HCT116 (cell line): Measurements from ENCODE around the gene DGKK. TPM values are rescaled to one million over a fixed set of nuclear protein-coding genes. Genes with fewer than 3 reads are reported as not detected.

ENCODE experiments used
- ATAC-seq: fragments of 200-7000 bp; cut with Tn5 transposase; 2 replicates; pipeline ENCODE4 v1.9.1; 2020; ENCODE audit warnings: mild to moderate bottlenecking, moderate library complexity
- BruUV-seq: library from RNA; stranded (reverse); fragments of 400-500 nt; replicated peaks from 2 replicates; lab custom pipeline; 2021; lab: Mats Ljungman, UMichigan
- CTCF ChIA-PET: fragments of 300-600 bp; sonication (Branson Sonifier 250); formaldehyde crosslinking; loops from one replicate; lab custom pipeline; 2021; ENCODE audit warnings: antibody characterized with exemption; lab: Charles Lee
- POLR2A ChIA-PET: fragments of 300-600, 350-600 bp; sonication (Branson Sonifier 250); formaldehyde crosslinking; loops from one replicate; lab custom pipeline; 2021; ENCODE audit warnings: antibody characterized with exemption; lab: Charles Lee
- RAD21 ChIA-PET, 2 experiments: fragments of 300-600 bp; sonication (Branson Sonifier 250); formaldehyde crosslinking; loops; one replicate each; lab custom pipeline; 2023; ENCODE audit warnings: low total read pairs in 2 of 2; ENCODE audit not compliant: uncharacterized antibody in 2 of 2, unreplicated experiment in 2 of 2, low non-redundant PET in 1 of 2; lab: Charles Lee
- DNase-seq: peaks from one replicate; pipeline ENCODE4 v3.0.0-alpha.2; 2010; ENCODE audit warnings: low read depth, low spot score
- H2AFZ ChIP-seq: fragments of 200-600 bp; shearing (Covaris generic), sonication (generic); 2 replicates; pipeline ENCODE4 v1.6.1; 2017; ENCODE audit warnings: low read depth, mixed run types, mixed read lengths, antibody characterized with exemption, low read length; ENCODE audit not compliant: poor library complexity, severe bottlenecking
- H3K27ac ChIP-seq: 2 replicates; pipeline ENCODE4 v1.5.1; 2012; ENCODE audit warnings: low read depth, low read length
- H3K27me3 ChIP-seq: fragments of 200-600 bp; sonication (generic); 2 replicates; pipeline ENCODE4 v1.6.1; 2016; ENCODE audit warnings: mixed run types, low read length, mixed read lengths; ENCODE audit not compliant: insufficient read depth
- H3K36me3 ChIP-seq, 2 experiments: fragments of 200-500 bp in 1 of 2; fragments of 200-600 bp in 1 of 2; sonication (Bioruptor generic) in 1 of 2; sonication (generic) in 1 of 2; 2 replicates each; pipeline versions ENCODE4 v1.5.1 to v1.6.1; 2014 to 2016; ENCODE audit warnings: low read length in 2 of 2, inconsistent platforms in 1 of 2, mixed read lengths in 1 of 2, mixed run types in 1 of 2; ENCODE audit not compliant: insufficient read depth in 2 of 2, control insufficient read depth in 1 of 2
- H3K4me1 ChIP-seq, 2 experiments: fragments of 200-600 bp in 1 of 2; sonication (generic) in 1 of 2; 2 replicates each; pipeline versions ENCODE4 v1.5.1 to v1.6.1; 2012 to 2017; ENCODE audit warnings: low read length in 2 of 2, inconsistent platforms in 1 of 2, mild to moderate bottlenecking in 1 of 2, mixed read lengths in 1 of 2, mixed run types in 1 of 2, moderate library complexity in 1 of 2; ENCODE audit not compliant: insufficient read depth in 2 of 2, control insufficient read depth in 1 of 2
- H3K4me2 ChIP-seq: fragments of 200-600 bp; sonication (generic); 2 replicates; pipeline ENCODE4 v1.6.1; 2017; ENCODE audit warnings: mixed run types, low read length, mixed read lengths
- H3K4me3 ChIP-seq, 2 experiments: fragments of 200-600 bp in 1 of 2; sonication (generic) in 1 of 2; replicated peaks in 1 of 2; 2 replicates each; pipeline ENCODE4 v1.5.1; 2011 to 2016; ENCODE audit warnings: low read length in 2 of 2, control low read depth in 1 of 2, low read depth in 1 of 2, mild to moderate bottlenecking in 1 of 2, mixed read lengths in 1 of 2, mixed run types in 1 of 2
- H3K79me2 ChIP-seq: fragments of 200-600 bp; sonication (generic); 2 replicates; pipeline ENCODE4 v1.6.1; 2017; ENCODE audit warnings: mild to moderate bottlenecking, mixed run types, low read length, moderate library complexity, mixed read lengths; ENCODE audit not compliant: insufficient read depth
- H3K9ac ChIP-seq: fragments of 200-600 bp; sonication (generic); 2 replicates; pipeline ENCODE4 v1.6.1; 2016; ENCODE audit warnings: low read length, mixed read lengths
- H3K9me2 ChIP-seq: fragments of 200-600 bp; sonication (generic), shearing (Covaris generic); 2 replicates; pipeline ENCODE4 v1.6.1; 2017; ENCODE audit warnings: mixed run types, mild to moderate bottlenecking, moderate library complexity; ENCODE audit not compliant: insufficient read depth
- H3K9me3 ChIP-seq, 2 experiments: fragments of 200-500 bp in 1 of 2; fragments of 200-600 bp in 1 of 2; sonication (Bioruptor generic) in 1 of 2; sonication (generic) in 1 of 2; 2 replicates each; pipeline ENCODE4 v1.6.1; 2014 to 2017; ENCODE audit warnings: low read length in 2 of 2, mixed read lengths in 2 of 2, inconsistent platforms in 1 of 2, low read depth in 1 of 2, mild to moderate bottlenecking in 1 of 2, mixed run types in 1 of 2, moderate library complexity in 1 of 2; ENCODE audit not compliant: control insufficient read depth in 1 of 2, insufficient read depth in 1 of 2
- H4K20me1 ChIP-seq: fragments of 200-600 bp; sonication (generic), shearing (Covaris generic); 2 replicates; pipeline ENCODE4 v1.6.1; 2017; ENCODE audit warnings: mixed run types, mild to moderate bottlenecking, moderate library complexity; ENCODE audit not compliant: insufficient read depth
- CTCF ChIP-seq, 3 experiments: fragments of 200-600 bp in 1 of 3; sonication (generic) in 1 of 3; IDR thresholded peaks in 2 of 3; conservative IDR thresholded peaks in 1 of 3; 2 replicates each; pipeline ENCODE4 v1.5.1; 2012 to 2017; ENCODE audit warnings: low read depth in 2 of 3, low read length in 2 of 3, antibody characterized with exemption in 1 of 3, borderline replicate concordance in 1 of 3, control low read depth in 1 of 3, mild to moderate bottlenecking in 1 of 3, mixed read lengths in 1 of 3, mixed run types in 1 of 3, moderate library complexity in 1 of 3; ENCODE audit not compliant: insufficient read depth in 1 of 3
- EGR1 ChIP-seq: IDR thresholded peaks from 2 replicates; pipeline ENCODE4 v1.6.1; 2012; ENCODE audit warnings: low read depth
- ELF1 ChIP-seq: IDR thresholded peaks from 2 replicates; pipeline ENCODE4 v1.6.1; 2012; ENCODE audit warnings: low read depth, borderline replicate concordance
- EZH2 ChIP-seq: fragments of 200-600 bp; sonication (generic); IDR thresholded peaks from 2 replicates; pipeline ENCODE4 v1.6.1; 2017; ENCODE audit warnings: antibody characterized with exemption, mixed run types
- EZH2phosphoT487 ChIP-seq: fragments of 200-600 bp; IDR thresholded peaks from 2 replicates; pipeline ENCODE4 v1.6.1; 2018; ENCODE audit warnings: antibody characterized with exemption, borderline replicate concordance
- FOSL1 ChIP-seq: IDR thresholded peaks from 2 replicates; pipeline ENCODE4 v1.6.1; 2012; ENCODE audit warnings: low read depth
- JUND ChIP-seq: IDR thresholded peaks from 2 replicates; pipeline ENCODE4 v1.6.1; 2012
- POLR2A ChIP-seq: IDR thresholded peaks from 2 replicates; pipeline ENCODE4 v1.7.0; 2011; ENCODE audit warnings: borderline replicate concordance; ENCODE audit not compliant: insufficient read depth, insufficient read length; ENCODE audit errors: extremely low read depth
- RAD21 ChIP-seq: IDR thresholded peaks from 2 replicates; pipeline ENCODE4 v1.6.1; 2012; ENCODE audit warnings: low read depth, mild to moderate bottlenecking
- REST ChIP-seq: IDR thresholded peaks from 2 replicates; pipeline ENCODE4 v1.6.1; 2012; ENCODE audit warnings: low read depth
- SIN3A ChIP-seq: IDR thresholded peaks from 2 replicates; pipeline ENCODE4 v1.6.1; 2012; ENCODE audit warnings: low read depth
- SRF ChIP-seq: IDR thresholded peaks from 2 replicates; pipeline ENCODE4 v1.6.1; 2012; ENCODE audit warnings: low read depth
- TCF7L2 ChIP-seq: IDR thresholded peaks from 2 replicates; pipeline ENCODE4 v1.7.0; 2011; ENCODE audit warnings: borderline replicate concordance, inconsistent platforms; ENCODE audit not compliant: insufficient read depth, insufficient read length; ENCODE audit errors: extremely low read depth
- YY1 ChIP-seq: IDR thresholded peaks from 2 replicates; pipeline ENCODE4 v1.6.1; 2011; ENCODE audit warnings: low read length, low read depth, moderate library complexity, mild to moderate bottlenecking; ENCODE audit not compliant: insufficient replicate concordance; ENCODE audit errors: extremely low read depth
- ZFX ChIP-seq: fragments of 450-650 bp; IDR thresholded peaks from 2 replicates; pipeline ENCODE4 v1.6.1; 2017
- intact Hi-C: fragments of 100-400 bp; cut with micrococcal nuclease; formaldehyde crosslinking; loops from 2 replicates; pipeline ENCODE4 v1.10.0; 2022
- total RNA-seq: library from RNA; stranded (reverse); gene quantifications from one replicate; pipeline ENCODE4 v1.2.1, GENCODE V29; 2021; ENCODE audit not compliant: unreplicated experiment
- TF ChIP-seq, protein P1 (sequence below): IDR thresholded peaks from 2 replicates; pipeline ENCODE4 v1.6.1; 2012

Gene DGKK
- total RNA-seq, 1 experiment from 2014 or later, result not detected

DNA sequence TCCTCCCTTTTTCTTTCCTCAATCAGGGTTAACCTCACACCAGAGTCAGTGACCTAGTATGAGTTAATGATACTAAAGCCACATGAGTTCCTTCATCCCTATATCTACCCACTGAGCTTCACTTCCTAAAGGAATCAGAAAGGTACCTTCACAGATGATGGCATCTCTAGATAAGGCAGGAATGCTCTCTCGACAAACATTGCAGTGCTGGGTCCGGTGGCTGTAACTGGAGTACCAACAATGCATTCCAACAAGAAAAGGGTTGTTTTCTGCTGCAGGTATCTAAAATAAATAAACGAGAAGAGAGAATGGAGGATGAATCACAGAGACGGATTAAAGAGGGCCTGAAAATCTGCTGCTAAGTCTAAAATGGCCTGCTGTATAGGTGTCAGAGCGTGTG, 66.7 kb downstream of the DGKK start:
- DNase-seq, result no peak
- intact Hi-C loops, result no loop called here
- ChIA-PET POLR2A (no interaction called here), CTCF (no interaction called here), RAD21 (no interaction called here)
- Histone ChIP-seq H3K4me3 (no peak overlapping the region), H4K20me1 (no peaks in the 10 kb centered on the region), H3K9ac (no peak overlapping the region), H3K79me2 (no peaks in the 10 kb centered on the region), H3K4me1 (no peaks in the 10 kb centered on the region), H3K9me2 (no peaks in the 10 kb centered on the region), H3K27ac (no peak overlapping the region)
- ATAC-seq, result no peak
- no peak for TF ChIP-seq FOSL1
- TF ChIP-seq ZFX, result no peak
- no peak for TF ChIP-seq JUND
- TF ChIP-seq YY1, result no peak
- TF ChIP-seq CTCF (IDR thresholded peaks at IDR 0.05 in 2 of 3, conservative IDR thresholded peaks at IDR 0.05 in 1 of 3; ENCODE audit: borderline replicate concordance in 1 of 3, insufficient read depth in 1 of 3, low read depth in 2 of 3, low read length in 2 of 3), result no peak
- TF ChIP-seq, protein P1, sequence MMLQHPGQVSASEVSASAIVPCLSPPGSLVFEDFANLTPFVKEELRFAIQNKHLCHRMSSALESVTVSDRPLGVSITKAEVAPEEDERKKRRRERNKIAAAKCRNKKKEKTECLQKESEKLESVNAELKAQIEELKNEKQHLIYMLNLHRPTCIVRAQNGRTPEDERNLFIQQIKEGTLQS, result no peak
- TF ChIP-seq RAD21, result no peak
- TF ChIP-seq TCF7L2, result no peak
- TF ChIP-seq POLR2A, result no peak
- no peak for TF ChIP-seq EZH2
- no peak for TF ChIP-seq SIN3A
- TF ChIP-seq EGR1, result no peak
- no peak for TF ChIP-seq EZH2phosphoT487
- TF ChIP-seq REST, result no peak
- TF ChIP-seq SRF, result no peak
- TF ChIP-seq ELF1, result no peak
- TF ChIP-seq, all 23 proteins: peak for 0
- no peak overlapping the region for H2AFZ ChIP-seq
- no peaks in the 10 kb centered on the region for H3K36me3 ChIP-seq
- no TSS peak for BruUV-seq
- no peaks in the 10 kb centered on the region for H3K9me3 ChIP-seq
- H3K4me2 ChIP-seq, result no peak overlapping the region
- 0 out of 2 replicates have a peak, but pooled peaks cover 9% of the 10 kb centered on the region for H3K27me3 ChIP-seq
